ENCODE data around the gene RPL13.

DNA sequence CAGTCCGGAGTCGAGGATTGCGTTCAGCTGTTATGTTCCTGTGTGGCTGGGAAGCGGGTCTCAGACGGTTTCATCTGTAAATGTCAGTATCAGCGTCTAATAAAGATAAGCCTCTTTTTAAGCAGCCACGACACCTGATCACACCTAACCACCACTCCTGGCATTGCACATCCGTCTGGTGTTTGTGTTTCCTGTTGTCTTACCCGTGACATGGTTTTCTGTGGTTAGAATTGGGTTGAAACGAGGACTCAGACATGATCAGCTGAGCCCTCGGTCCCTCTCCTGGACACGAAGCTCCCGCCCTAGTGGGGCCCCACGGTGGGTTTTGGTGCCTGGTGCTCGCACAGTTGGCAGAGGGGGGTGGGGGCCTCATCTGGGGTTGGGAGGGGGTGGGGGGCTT lies 33.4 kb downstream of the RPL13 start:
- TF ChIP-seq POLR2AphosphoS5 (IDR thresholded peaks at IDR 0.05; ENCODE audit: low read depth, low read length) (no peak), TAF1 (IDR thresholded peaks at IDR 0.05; ENCODE audit: borderline replicate concordance, insufficient read depth, low read length) (no peak), FOXP2 (optimal IDR thresholded peaks at IDR 0.05; ENCODE audit: borderline replicate concordance, extremely low read depth, extremely low read length, insufficient read depth) (no peak)
- TF ChIP-seq, protein P1, sequence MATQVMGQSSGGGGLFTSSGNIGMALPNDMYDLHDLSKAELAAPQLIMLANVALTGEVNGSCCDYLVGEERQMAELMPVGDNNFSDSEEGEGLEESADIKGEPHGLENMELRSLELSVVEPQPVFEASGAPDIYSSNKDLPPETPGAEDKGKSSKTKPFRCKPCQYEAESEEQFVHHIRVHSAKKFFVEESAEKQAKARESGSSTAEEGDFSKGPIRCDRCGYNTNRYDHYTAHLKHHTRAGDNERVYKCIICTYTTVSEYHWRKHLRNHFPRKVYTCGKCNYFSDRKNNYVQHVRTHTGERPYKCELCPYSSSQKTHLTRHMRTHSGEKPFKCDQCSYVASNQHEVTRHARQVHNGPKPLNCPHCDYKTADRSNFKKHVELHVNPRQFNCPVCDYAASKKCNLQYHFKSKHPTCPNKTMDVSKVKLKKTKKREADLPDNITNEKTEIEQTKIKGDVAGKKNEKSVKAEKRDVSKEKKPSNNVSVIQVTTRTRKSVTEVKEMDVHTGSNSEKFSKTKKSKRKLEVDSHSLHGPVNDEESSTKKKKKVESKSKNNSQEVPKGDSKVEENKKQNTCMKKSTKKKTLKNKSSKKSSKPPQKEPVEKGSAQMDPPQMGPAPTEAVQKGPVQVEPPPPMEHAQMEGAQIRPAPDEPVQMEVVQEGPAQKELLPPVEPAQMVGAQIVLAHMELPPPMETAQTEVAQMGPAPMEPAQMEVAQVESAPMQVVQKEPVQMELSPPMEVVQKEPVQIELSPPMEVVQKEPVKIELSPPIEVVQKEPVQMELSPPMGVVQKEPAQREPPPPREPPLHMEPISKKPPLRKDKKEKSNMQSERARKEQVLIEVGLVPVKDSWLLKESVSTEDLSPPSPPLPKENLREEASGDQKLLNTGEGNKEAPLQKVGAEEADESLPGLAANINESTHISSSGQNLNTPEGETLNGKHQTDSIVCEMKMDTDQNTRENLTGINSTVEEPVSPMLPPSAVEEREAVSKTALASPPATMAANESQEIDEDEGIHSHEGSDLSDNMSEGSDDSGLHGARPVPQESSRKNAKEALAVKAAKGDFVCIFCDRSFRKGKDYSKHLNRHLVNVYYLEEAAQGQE (IDR thresholded peaks at IDR 0.05; ENCODE audit: insufficient read depth in 1 of 2, low read depth in 2 of 2, low read length in 2 of 2): no peak

Measured in PFSK-1 (cell line).